GM10248 (cell line): ENCODE measurements around the gene NUDT11.

Source experiments
- CTCF ChIA-PET: fragments of 300-600 bp; sonication (Branson Sonifier 250); formaldehyde crosslinking; extraction: SDS; loops from one replicate; lab custom pipeline; 2021; ENCODE audit warnings: antibody characterized with exemption; lab: Yijun Ruan, JAX
- POLR2A ChIA-PET: fragments of 350-650 bp; sonication (Branson Sonifier 250); formaldehyde crosslinking; extraction: SDS; loops from one replicate; lab custom pipeline; 2020; ENCODE audit warnings: antibody characterized with exemption; lab: Yijun Ruan, JAX
- DNase-seq: peaks from one replicate; pipeline ENCODE4 v3.0.0; 2012; ENCODE audit errors: extremely low spot score
- TF ChIP-seq, protein P1 (sequence below): IDR thresholded peaks from 2 replicates; pipeline ENCODE4 v1.5.1; 2012; ENCODE audit warnings: mild to moderate bottlenecking, low read depth; ENCODE audit errors: extremely low read depth, missing control alignments, control extremely low read depth

Gene NUDT11

DNA sequence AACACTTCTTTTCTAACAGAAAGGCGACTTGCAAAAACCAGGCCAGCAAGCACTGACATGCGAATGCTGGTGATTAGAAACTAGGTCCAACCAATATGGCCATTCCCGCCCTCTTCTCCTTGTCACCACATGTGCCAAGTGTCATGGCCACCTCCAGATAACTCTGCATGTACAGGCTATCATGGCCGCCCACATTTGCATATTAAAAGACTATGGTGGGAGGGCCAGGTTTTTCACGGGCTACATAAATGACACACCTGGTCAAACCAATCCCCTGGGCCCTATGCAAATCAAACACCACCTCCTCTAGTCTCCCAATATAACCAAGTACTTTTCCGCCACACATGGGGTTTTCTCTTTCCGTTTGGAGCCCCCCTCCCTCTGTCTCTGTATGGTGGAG is 40.1 kb downstream of the NUDT11 start:
- TF ChIP-seq, protein P1, sequence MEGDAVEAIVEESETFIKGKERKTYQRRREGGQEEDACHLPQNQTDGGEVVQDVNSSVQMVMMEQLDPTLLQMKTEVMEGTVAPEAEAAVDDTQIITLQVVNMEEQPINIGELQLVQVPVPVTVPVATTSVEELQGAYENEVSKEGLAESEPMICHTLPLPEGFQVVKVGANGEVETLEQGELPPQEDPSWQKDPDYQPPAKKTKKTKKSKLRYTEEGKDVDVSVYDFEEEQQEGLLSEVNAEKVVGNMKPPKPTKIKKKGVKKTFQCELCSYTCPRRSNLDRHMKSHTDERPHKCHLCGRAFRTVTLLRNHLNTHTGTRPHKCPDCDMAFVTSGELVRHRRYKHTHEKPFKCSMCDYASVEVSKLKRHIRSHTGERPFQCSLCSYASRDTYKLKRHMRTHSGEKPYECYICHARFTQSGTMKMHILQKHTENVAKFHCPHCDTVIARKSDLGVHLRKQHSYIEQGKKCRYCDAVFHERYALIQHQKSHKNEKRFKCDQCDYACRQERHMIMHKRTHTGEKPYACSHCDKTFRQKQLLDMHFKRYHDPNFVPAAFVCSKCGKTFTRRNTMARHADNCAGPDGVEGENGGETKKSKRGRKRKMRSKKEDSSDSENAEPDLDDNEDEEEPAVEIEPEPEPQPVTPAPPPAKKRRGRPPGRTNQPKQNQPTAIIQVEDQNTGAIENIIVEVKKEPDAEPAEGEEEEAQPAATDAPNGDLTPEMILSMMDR, result no peak
- DNase-seq, result no peak
- CTCF ChIA-PET, result interaction anchor here (1.2 kb wide), 1 partner anchor 21 kb away, joined by 3 read pairs; no protein-coding TSS in a partner anchor
- POLR2A ChIA-PET, result no interaction called here

DNA sequence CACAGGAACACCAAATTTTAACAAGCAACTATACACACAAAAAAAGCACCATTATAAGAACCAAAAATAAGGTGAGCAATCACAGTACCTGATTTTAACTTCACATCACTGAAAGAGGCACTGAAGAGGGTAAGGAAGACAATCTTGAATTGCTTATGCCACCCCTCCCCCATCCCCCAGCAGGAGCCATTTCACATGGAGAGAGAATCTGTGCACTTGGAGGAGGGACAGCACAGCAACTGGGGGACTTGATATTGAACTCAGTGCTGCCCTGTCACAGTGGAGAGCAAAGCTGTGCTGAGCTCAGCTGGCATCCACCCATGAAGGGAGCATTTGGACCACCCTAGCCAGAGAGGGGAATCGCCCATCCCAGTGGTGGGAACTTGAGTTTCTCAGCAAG is 56.0 kb downstream of the NUDT11 start:
- DNase-seq, result no peak
- TF ChIP-seq, protein P1, result no peak
- CTCF ChIA-PET, result no interaction called here
- POLR2A ChIA-PET, result no interaction called here
